GM21717 (cell line): Measurements from ENCODE around the gene HOXB5.

Experiments used
- ATAC-seq: cut with Tn5 transposase; IDR thresholded peaks from one replicate; pipeline ENCODE4 v1.9.1; 2021; ENCODE audit warnings: mild to moderate bottlenecking, moderate library complexity; ENCODE audit not compliant: unreplicated experiment

Gene HOXB5

GRCh38 chr17:48605409-48605919 lies 11.9 kb upstream of the HOXB5 start:
- ATAC-seq, result no peak

GRCh38 chr17:48604770-48605329 lies 11.3 kb upstream of the HOXB5 start, which contains the start of gene HOXB6:
Gene HOXB6 (minus strand): TSS chr17:48604986. CDS start chr17:48598150, 6,836 bp downstream.
- ATAC-seq, result no peak

GRCh38 chr17:48603959-48604769 lies 10.6 kb upstream of the HOXB5 start:
- ATAC-seq, result no peak

GRCh38 chr17:48601539-48602425 lies 8.2 kb upstream of the HOXB5 start:
- no peak for ATAC-seq

- ATAC-seq, result no peak
Observed at GRCh38 chr17:48601207-48601538, 7.6 kb upstream of the HOXB5 start.

- ATAC-seq, result no peak
Observed at GRCh38 chr17:48600244-48601098, 6.9 kb upstream of the HOXB5 start.

- no peak for ATAC-seq
Observed at GRCh38 chr17:48599354-48599753, 5.8 kb upstream of the HOXB5 start.

- ATAC-seq, result no peak
Observed at GRCh38 chr17:48598736-48599135, 5.2 kb upstream of the HOXB5 start.

GRCh38 chr17:48597778-48598631 lies 4.4 kb upstream of the HOXB5 start:
- no peak for ATAC-seq

GRCh38 chr17:48597528-48597777 lies 3.9 kb upstream of the HOXB5 start:
- no peak for ATAC-seq

- no peak for ATAC-seq
Observed at GRCh38 chr17:48596735-48597527, 3.4 kb upstream of the HOXB5 start.

GRCh38 chr17:48596000-48596734 lies 2.6 kb upstream of the HOXB5 start:
- ATAC-seq, result no peak

GRCh38 chr17:48595278-48595999 lies 1.9 kb upstream of the HOXB5 start:
- no peak for ATAC-seq

- ATAC-seq, result no peak
Observed at GRCh38 chr17:48594538-48595277, 1.1 kb upstream of the HOXB5 start.

- no peak for ATAC-seq
Observed at GRCh38 chr17:48593840-48594537, 410 bp upstream of the HOXB5 start.

- ATAC-seq, result no peak
Observed at GRCh38 chr17:48592577-48592976, 1.0 kb downstream of the HOXB5 start.
